ENCODE results near the gene SCGB1D1. TPM values are rescaled to one million over a fixed set of nuclear protein-coding genes. Genes with fewer than 3 reads are reported as not detected.

Gene SCGB1D1
- polyA plus RNA-seq, 1 donor from 2014 or later = not detected

DNA sequence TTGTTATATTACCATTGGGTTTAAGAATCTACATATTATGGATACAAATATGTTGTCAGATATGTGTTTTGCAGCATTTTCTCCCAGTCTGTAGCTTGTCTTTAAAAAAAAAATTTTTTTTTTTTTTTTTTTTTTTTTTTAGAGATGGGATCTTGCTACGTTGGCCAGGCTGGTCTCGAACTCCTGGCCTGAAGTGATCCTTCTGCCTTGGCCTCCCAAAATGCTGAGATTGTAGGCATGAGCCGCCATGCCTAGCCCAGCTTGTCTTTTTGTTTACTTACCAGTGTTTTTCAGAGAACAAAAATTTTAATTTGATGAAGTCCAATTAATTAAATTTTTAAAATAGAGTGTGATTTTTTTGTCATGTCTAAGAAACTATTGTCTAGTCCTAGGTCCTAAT is 36.4 kb upstream of the SCGB1D1 start:
- H3K9me2 ChIP-seq (ENCODE audit: insufficient read depth, low read length) = no peaks in the 10 kb centered on the region
- H4K20me1 ChIP-seq (ENCODE audit: insufficient read depth) = no peaks in the 10 kb centered on the region
- no peak for TF ChIP-seq SMC3 (conservative IDR thresholded peaks at IDR 0.05; ENCODE audit: poor library complexity)
- TF ChIP-seq, protein P1, sequence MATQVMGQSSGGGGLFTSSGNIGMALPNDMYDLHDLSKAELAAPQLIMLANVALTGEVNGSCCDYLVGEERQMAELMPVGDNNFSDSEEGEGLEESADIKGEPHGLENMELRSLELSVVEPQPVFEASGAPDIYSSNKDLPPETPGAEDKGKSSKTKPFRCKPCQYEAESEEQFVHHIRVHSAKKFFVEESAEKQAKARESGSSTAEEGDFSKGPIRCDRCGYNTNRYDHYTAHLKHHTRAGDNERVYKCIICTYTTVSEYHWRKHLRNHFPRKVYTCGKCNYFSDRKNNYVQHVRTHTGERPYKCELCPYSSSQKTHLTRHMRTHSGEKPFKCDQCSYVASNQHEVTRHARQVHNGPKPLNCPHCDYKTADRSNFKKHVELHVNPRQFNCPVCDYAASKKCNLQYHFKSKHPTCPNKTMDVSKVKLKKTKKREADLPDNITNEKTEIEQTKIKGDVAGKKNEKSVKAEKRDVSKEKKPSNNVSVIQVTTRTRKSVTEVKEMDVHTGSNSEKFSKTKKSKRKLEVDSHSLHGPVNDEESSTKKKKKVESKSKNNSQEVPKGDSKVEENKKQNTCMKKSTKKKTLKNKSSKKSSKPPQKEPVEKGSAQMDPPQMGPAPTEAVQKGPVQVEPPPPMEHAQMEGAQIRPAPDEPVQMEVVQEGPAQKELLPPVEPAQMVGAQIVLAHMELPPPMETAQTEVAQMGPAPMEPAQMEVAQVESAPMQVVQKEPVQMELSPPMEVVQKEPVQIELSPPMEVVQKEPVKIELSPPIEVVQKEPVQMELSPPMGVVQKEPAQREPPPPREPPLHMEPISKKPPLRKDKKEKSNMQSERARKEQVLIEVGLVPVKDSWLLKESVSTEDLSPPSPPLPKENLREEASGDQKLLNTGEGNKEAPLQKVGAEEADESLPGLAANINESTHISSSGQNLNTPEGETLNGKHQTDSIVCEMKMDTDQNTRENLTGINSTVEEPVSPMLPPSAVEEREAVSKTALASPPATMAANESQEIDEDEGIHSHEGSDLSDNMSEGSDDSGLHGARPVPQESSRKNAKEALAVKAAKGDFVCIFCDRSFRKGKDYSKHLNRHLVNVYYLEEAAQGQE (IDR thresholded peaks at IDR 0.05; ENCODE audit: borderline replicate concordance) = no peak
- no peak for TF ChIP-seq POLR2AphosphoS5 (IDR thresholded peaks at IDR 0.05)
- no peak for TF ChIP-seq TAF1 (IDR thresholded peaks at IDR 0.05; ENCODE audit: low read depth)
- TF ChIP-seq, protein P2, sequence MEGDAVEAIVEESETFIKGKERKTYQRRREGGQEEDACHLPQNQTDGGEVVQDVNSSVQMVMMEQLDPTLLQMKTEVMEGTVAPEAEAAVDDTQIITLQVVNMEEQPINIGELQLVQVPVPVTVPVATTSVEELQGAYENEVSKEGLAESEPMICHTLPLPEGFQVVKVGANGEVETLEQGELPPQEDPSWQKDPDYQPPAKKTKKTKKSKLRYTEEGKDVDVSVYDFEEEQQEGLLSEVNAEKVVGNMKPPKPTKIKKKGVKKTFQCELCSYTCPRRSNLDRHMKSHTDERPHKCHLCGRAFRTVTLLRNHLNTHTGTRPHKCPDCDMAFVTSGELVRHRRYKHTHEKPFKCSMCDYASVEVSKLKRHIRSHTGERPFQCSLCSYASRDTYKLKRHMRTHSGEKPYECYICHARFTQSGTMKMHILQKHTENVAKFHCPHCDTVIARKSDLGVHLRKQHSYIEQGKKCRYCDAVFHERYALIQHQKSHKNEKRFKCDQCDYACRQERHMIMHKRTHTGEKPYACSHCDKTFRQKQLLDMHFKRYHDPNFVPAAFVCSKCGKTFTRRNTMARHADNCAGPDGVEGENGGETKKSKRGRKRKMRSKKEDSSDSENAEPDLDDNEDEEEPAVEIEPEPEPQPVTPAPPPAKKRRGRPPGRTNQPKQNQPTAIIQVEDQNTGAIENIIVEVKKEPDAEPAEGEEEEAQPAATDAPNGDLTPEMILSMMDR (IDR thresholded peaks at IDR 0.05; ENCODE audit: poor library complexity, severe bottlenecking) = no peak
- no peak for TF ChIP-seq RAD21 (conservative IDR thresholded peaks at IDR 0.05)
- TF ChIP-seq EP300 (conservative IDR thresholded peaks at IDR 0.05; ENCODE audit: poor library complexity, severe bottlenecking) = no peak
- TF ChIP-seq EZH2 (IDR thresholded peaks at IDR 0.05; ENCODE audit: borderline replicate concordance, insufficient read depth, low read length, poor library complexity, severe bottlenecking) = no peak
- TF ChIP-seq MXI1 (conservative IDR thresholded peaks at IDR 0.05; ENCODE audit: poor library complexity, severe bottlenecking) = no peak
- no peaks in the 10 kb centered on the region for H3K9me3 ChIP-seq (ENCODE audit: low read length)
- H3K4me2 ChIP-seq (ENCODE audit: low read length) = no peak overlapping the region
- H3K9ac ChIP-seq (ENCODE audit: low read length) = no peak overlapping the region
- no peaks in the 10 kb centered on the region for H3K79me2 ChIP-seq (replicated peaks; ENCODE audit: insufficient read depth, low read length)
- H3K36me3 ChIP-seq (ENCODE audit: insufficient read depth, low read length) = no peaks in the 10 kb centered on the region
- no peaks in the 10 kb centered on the region for H3F3A ChIP-seq (ENCODE audit: insufficient read depth, low read length, poor library complexity, severe bottlenecking)
- no peak overlapping the region for H2AFZ ChIP-seq (ENCODE audit: low read depth, low read length)
- no peaks in the 10 kb centered on the region for H3K27me3 ChIP-seq (ENCODE audit: insufficient read depth, low read depth, low read length)
- H3K4me3 ChIP-seq (ENCODE audit: low read length) = no peak overlapping the region
- no peak overlapping the region for H3K27ac ChIP-seq (ENCODE audit: low read length)

DNA sequence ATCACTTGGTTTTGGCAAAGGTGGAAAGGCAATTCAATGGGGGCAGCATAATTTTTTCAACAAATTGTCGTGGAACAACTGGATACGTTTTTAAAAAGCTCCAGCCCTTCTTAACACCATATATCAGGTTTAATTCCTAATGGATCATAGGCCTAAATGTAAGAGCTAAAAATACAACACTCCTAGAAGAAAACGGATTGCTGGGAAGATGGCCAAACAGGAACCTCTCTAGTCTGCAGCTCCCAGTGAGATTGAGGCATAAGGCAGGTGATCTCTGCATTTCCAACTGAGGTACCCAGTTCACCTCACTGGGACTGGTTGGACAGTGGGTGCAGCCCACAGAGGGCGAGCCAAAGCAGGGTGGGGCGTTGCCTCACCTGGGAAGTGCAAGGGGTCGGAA is 32.4 kb upstream of the SCGB1D1 start:
- Histone ChIP-seq H3K36me3 (ENCODE audit: insufficient read depth, low read length) (no peaks in the 10 kb centered on the region), H4K20me1 (ENCODE audit: insufficient read depth) (no peaks in the 10 kb centered on the region), H3K9ac (ENCODE audit: low read length) (no peak overlapping the region), H3K4me2 (ENCODE audit: low read length) (no peak overlapping the region), H3K27ac (ENCODE audit: low read length) (no peak overlapping the region), H2AFZ (ENCODE audit: low read depth, low read length) (no peak overlapping the region), H3K27me3 (ENCODE audit: insufficient read depth, low read depth, low read length) (no peaks in the 10 kb centered on the region), H3K79me2 (replicated peaks; ENCODE audit: insufficient read depth, low read length) (no peaks in the 10 kb centered on the region), H3K9me2 (ENCODE audit: insufficient read depth, low read length) (no peaks in the 10 kb centered on the region), H3F3A (ENCODE audit: insufficient read depth, low read length, poor library complexity, severe bottlenecking) (no peaks in the 10 kb centered on the region), H3K4me3 (ENCODE audit: low read length) (no peak overlapping the region), H3K9me3 (ENCODE audit: low read length) (no peaks in the 10 kb centered on the region)
- TF ChIP-seq, protein P1 (IDR thresholded peaks at IDR 0.05; ENCODE audit: borderline replicate concordance) = no peak
- TF ChIP-seq TAF1 (IDR thresholded peaks at IDR 0.05; ENCODE audit: low read depth) (no peak), RAD21 (conservative IDR thresholded peaks at IDR 0.05) (no peak), SMC3 (conservative IDR thresholded peaks at IDR 0.05; ENCODE audit: poor library complexity) (no peak), EZH2 (IDR thresholded peaks at IDR 0.05; ENCODE audit: borderline replicate concordance, insufficient read depth, low read length, poor library complexity, severe bottlenecking) (no peak), MXI1 (conservative IDR thresholded peaks at IDR 0.05; ENCODE audit: poor library complexity, severe bottlenecking) (no peak), EP300 (conservative IDR thresholded peaks at IDR 0.05; ENCODE audit: poor library complexity, severe bottlenecking) (no peak), POLR2AphosphoS5 (IDR thresholded peaks at IDR 0.05) (no peak)
- TF ChIP-seq, protein P2 (IDR thresholded peaks at IDR 0.05; ENCODE audit: poor library complexity, severe bottlenecking) = no peak

Data from neural cell (in vitro differentiated cells).